Measurements from ENCODE around the gene NOL4L.

DNA sequence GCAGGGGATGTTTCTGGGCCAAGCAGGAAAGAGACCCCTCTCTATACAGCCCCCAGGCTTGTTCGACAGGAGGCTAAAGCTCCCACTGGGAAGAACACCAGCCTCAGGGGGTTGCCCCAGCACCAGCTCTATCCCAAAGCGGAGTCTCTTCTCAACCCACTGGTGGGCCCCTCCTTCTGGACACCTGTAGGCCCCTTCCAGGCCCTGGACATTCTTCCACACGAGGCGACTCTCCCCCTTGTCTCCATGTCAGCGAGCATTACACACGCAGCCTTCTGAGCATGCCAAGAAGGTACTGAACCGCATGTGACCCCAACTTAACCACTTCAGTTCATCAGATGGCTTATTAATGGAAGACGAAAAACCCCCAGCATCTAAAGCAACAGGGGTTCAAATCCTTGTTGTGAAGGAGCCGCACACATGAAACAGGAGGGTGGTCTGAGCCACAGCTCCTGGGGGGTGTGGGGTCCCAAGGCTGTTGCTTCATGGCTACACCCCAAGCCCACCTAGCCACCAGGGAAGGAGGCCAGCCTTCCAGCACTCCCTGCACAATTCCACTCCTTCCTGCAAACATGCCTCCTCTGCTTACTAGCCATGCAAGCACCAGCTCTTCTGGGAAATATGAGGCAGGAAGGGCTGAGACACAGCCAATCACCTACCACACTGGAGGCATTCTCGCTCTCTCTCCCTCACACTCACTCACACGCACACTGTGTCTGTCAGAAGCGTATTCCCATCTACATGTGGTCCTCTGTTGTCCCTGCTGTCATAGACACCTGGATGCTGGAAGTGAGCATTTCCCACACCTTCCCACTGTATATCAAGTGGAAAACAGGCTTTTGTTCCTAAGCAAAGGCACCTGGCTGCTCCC is 104.5 kb downstream of the NOL4L start:
- TF ChIP-seq CTCF (IDR thresholded peaks at IDR 0.05) (no peak), POLR2AphosphoS5 (IDR thresholded peaks at IDR 0.05) (no peak), POLR2A (IDR thresholded peaks at IDR 0.05) (no peak)
